Adipose tissue (tissue), 3 donors: ENCODE results near the gene PLK5. TPM values are rescaled to one million over a fixed set of nuclear protein-coding genes. Genes with fewer than 3 reads are reported as not detected.
"Not testable (repeated sequence)": the region's sequence is repeated elsewhere in the genome, so short reads cannot be mapped to it uniquely, and the experiment has no call there.

ENCODE experiments used
- H3K27ac ChIP-seq: one replicate; pipeline ENCODE4 v1.5.1; 2013; ENCODE audit warnings: low read depth, low read length
- WGBS, 3 donors: extraction: QIAGEN DNeasy Blood & Tissue Kit; methylation state at CpG; one replicate each; pipeline ENCODE4 v1.1.7; 2013; 5-methylcytosine and 5-hydroxymethylcytosine counted together
- polyA plus RNA-seq, 3 donors: library from polyadenylated mRNA; stranded (reverse); fragments of 200-250 nt; gene quantifications; one replicate each; pipeline ENCODE4 v1.2.3, GENCODE V29; 2013
- donor health status: healthy with polysubstance abuse.
- donor health status: Bipolar disorder and iron deficiency.
- donor health status: healthy.

PLK5 gene
- polyA plus RNA-seq, 3 donors = 0.07 TPM; not detected in 2

GRCh38 chr19:1514986-1515721 lies 8.7 kb upstream of the PLK5 start:
- WGBS, 3 donors = 53 to 68% (median 67%) methylated on average over 14 of the region's 14 CpGs
- no peak overlapping the region for H3K27ac ChIP-seq

GRCh38 chr19:1516395-1516753 lies 7.5 kb upstream of the PLK5 start:
- WGBS, 3 donors = 70 to 80% (median 71%) methylated on average over 8 of the region's 8 CpGs
- H3K27ac ChIP-seq = no peak overlapping the region

- WGBS, 3 donors = 85 to 92% (median 90%) methylated on average over 4 of the region's 4 CpGs
- no peak overlapping the region for H3K27ac ChIP-seq
These were observed 5.4 kb upstream of the PLK5 start for GRCh38 chr19:1518471-1518870.

GRCh38 chr19:1519802-1520201 lies 4.1 kb upstream of the PLK5 start:
- not testable (repeated sequence) for H3K27ac ChIP-seq
- WGBS, 3 donors = 86 to 90% (median 86%) methylated on average over 8 of the region's 8 CpGs

GRCh38 chr19:1520203-1520780 lies 3.6 kb upstream of the PLK5 start:
- H3K27ac ChIP-seq = no peak overlapping the region
- WGBS, 3 donors = 71 to 81% (median 79%) methylated on average over 17 of the region's 17 CpGs

- no peak overlapping the region for H3K27ac ChIP-seq
- 55 to 69% (median 67%) methylated on average over 11 to 14 of the region's 14 CpGs for WGBS, 3 donors
These were observed 2.2 kb upstream of the PLK5 start for GRCh38 chr19:1521636-1522035.

GRCh38 chr19:1522061-1522460 lies 1.8 kb upstream of the PLK5 start:
- H3K27ac ChIP-seq = no peak overlapping the region
- WGBS, 3 donors = 75 to 80% (median 77%) methylated on average over 10 of the region's 10 CpGs

GRCh38 chr19:1522838-1523237 lies 1.0 kb upstream of the PLK5 start:
- no peak overlapping the region for H3K27ac ChIP-seq
- 65 to 79% (median 70%) methylated on average over 17 to 18 of the region's 18 CpGs for WGBS, 3 donors

GRCh38 chr19:1524287-1524971 lies 552 bp downstream of the PLK5 start:
- WGBS, 3 donors = 11 to 21% (median 17%) methylated on average over 20 to 49 of the region's 49 CpGs
- H3K27ac ChIP-seq = no peak overlapping the region

- 58 to 65% (median 62%) methylated on average over 17 of the region's 17 CpGs for WGBS, 3 donors
- no peak overlapping the region for H3K27ac ChIP-seq
These were observed 1.1 kb downstream of the PLK5 start for GRCh38 chr19:1524972-1525325.

GRCh38 chr19:1525343-1525742 lies 1.5 kb downstream of the PLK5 start:
- WGBS, 3 donors = 56 to 65% (median 64%) methylated on average over 26 to 31 of the region's 31 CpGs
- H3K27ac ChIP-seq = no peak overlapping the region

- WGBS, 3 donors = 73 to 81% (median 76%) methylated on average over 32 to 33 of the region's 33 CpGs
These were observed 2.3 kb downstream of the PLK5 start for GRCh38 chr19:1526066-1526778.

GRCh38 chr19:1526979-1527649 lies 3.2 kb downstream of the PLK5 start:
- H3K27ac ChIP-seq = no peak overlapping the region
- WGBS, 3 donors = 57 to 83% (median 77%) methylated on average over 17 to 18 of the region's 18 CpGs

More at GRCh38 chr19:1526066-1526778, 2.3 kb downstream of the PLK5 start:
- H3K27ac ChIP-seq = no peak overlapping the region

- WGBS, 3 donors = 73 to 86% (median 80%) methylated on average over 26 to 27 of the region's 27 CpGs
- H3K27ac ChIP-seq = no peak overlapping the region
These were observed 3.9 kb downstream of the PLK5 start for GRCh38 chr19:1527650-1528309.

GRCh38 chr19:1528596-1529429 lies 4.9 kb downstream of the PLK5 start:
- 66 to 84% (median 78%) methylated on average over 17 to 21 of the region's 23 CpGs for WGBS, 3 donors
- H3K27ac ChIP-seq = no peak overlapping the region

- 67 to 82% (median 80%) methylated on average over 14 to 16 of the region's 16 CpGs for WGBS, 3 donors
- H3K27ac ChIP-seq = no peak overlapping the region
These were observed 5.5 kb downstream of the PLK5 start for GRCh38 chr19:1529430-1529816.

- 89 to 92% (median 91%) methylated on average over 11 of the region's 11 CpGs for WGBS, 3 donors
- not testable (repeated sequence) for H3K27ac ChIP-seq
These were observed 7.0 kb downstream of the PLK5 start for GRCh38 chr19:1530856-1531255.
